CD4-positive, alpha-beta T cell (primary cell): ENCODE results near the gene CASR. TPM values are rescaled to one million over a fixed set of nuclear protein-coding genes. Genes with fewer than 3 reads are reported as not detected.
"Not testable (repeated sequence)": the region's sequence is repeated elsewhere in the genome, so short reads cannot be mapped to it uniquely, and the experiment has no call there.

ENCODE experiments used
- ATAC-seq: fragments of 200-7000 bp; cut with Tn5 transposase; one replicate; pipeline ENCODE4 v1.10.0; 2022; ENCODE audit warnings: mild to moderate bottlenecking; ENCODE audit not compliant: poor library complexity
- CTCF ChIA-PET: fragments of 350-600 bp; sonication (Branson Sonifier 250); formaldehyde crosslinking; loops from one replicate; lab custom pipeline; 2021; ENCODE audit warnings: antibody characterized with exemption, inconsistent platforms; lab: Charles Lee
- POLR2A ChIA-PET: fragments of 350-600 bp; sonication (Branson Sonifier 250); formaldehyde crosslinking; loops from one replicate; lab custom pipeline; 2021; ENCODE audit warnings: antibody characterized with exemption, inconsistent platforms; lab: Charles Lee
- DNase-seq, 14 experiments: peaks; one replicate each; pipeline ENCODE4 v3.0.0-alpha.2; 2013 to 2020; ENCODE audit warnings: mixed read lengths in 2 of 14
- H3K27ac ChIP-seq, 2 donors: one replicate each; pipeline versions ENCODE4 v1.5.1 to v1.7.0; 2013; ENCODE audit warnings: low read length in 2 of 2, low read depth in 1 of 2, mild to moderate bottlenecking in 1 of 2
- H3K27me3 ChIP-seq, 2 experiments: 1 replicate in 1 of 2; 2 replicates in 1 of 2; pipeline versions ENCODE4 v1.6.1 to v1.7.0; 2013; ENCODE audit warnings: low read length in 2 of 2, control low read depth in 1 of 2, mild to moderate bottlenecking in 1 of 2, moderate library complexity in 1 of 2; ENCODE audit not compliant: insufficient read depth in 2 of 2, control insufficient read depth in 1 of 2
- H3K36me3 ChIP-seq: one replicate; pipeline ENCODE4 v1.6.1; 2013; ENCODE audit warnings: low read length, control low read depth; ENCODE audit not compliant: insufficient read depth
- H3K4me1 ChIP-seq: one replicate; pipeline ENCODE4 v1.6.1; 2013; ENCODE audit warnings: low read length, control low read depth; ENCODE audit not compliant: insufficient read depth
- H3K4me3 ChIP-seq: one replicate; pipeline ENCODE4 v1.5.1; 2013; ENCODE audit warnings: mild to moderate bottlenecking, low read length, moderate library complexity
- H3K9me3 ChIP-seq, 2 experiments: 1 replicate in 1 of 2; 2 replicates in 1 of 2; pipeline versions ENCODE4 v1.6.1 to v1.7.0; 2013; ENCODE audit warnings: low read length in 2 of 2, mild to moderate bottlenecking in 2 of 2, control low read depth in 1 of 2, moderate library complexity in 1 of 2; ENCODE audit not compliant: control insufficient read depth in 1 of 2, insufficient read depth in 1 of 2
- H3K27ac Mint-ChIP-seq: one replicate; pipeline ENCODE4 v1.8.0; 2020; ENCODE audit warnings: mixed read lengths
- H3K27me3 Mint-ChIP-seq: one replicate; pipeline ENCODE4 v1.8.0; 2021; ENCODE audit warnings: mixed read lengths
- H3K36me3 Mint-ChIP-seq: one replicate; pipeline ENCODE4 v1.8.0; 2021; ENCODE audit warnings: low read depth, mixed read lengths
- H3K4me1 Mint-ChIP-seq: one replicate; pipeline ENCODE4 v1.8.0; 2021; ENCODE audit warnings: low read depth, mixed read lengths
- H3K4me3 Mint-ChIP-seq: one replicate; pipeline ENCODE4 v1.8.0; 2020; ENCODE audit warnings: mild to moderate bottlenecking, mixed read lengths
- H3K9me3 Mint-ChIP-seq: one replicate; pipeline ENCODE4 v1.8.0; 2020; ENCODE audit warnings: mixed read lengths
- CTCF ChIP-seq: fragments of 200-600 bp; IDR thresholded peaks from one replicate; pipeline ENCODE4 v1.8.0; 2022; ENCODE audit warnings: antibody characterized with exemption, mild to moderate bottlenecking
- intact Hi-C, 2 experiments: fragments of 100-400 bp; cut with DNase I in 1 of 2; cut with micrococcal nuclease in 1 of 2; formaldehyde crosslinking; loops; one replicate each; pipeline versions ENCODE4 v1.15.1 to v1.9.0; 2023 to 2025; cut with DNase I, micrococcal nuclease
- total RNA-seq, 174 experiments: library from RNA in 2 of 174; stranded (reverse) in 2 of 174; gene quantifications; one replicate each; pipeline ENCODE4 v1.2.3 and lab custom pipeline; 2021 to 2026

CASR gene
- total RNA-seq, 2 experiments from 2014 or later: 0.03 TPM

- H3K4me1 ChIP-seq: no peaks in the 10 kb centered on the region
- Mint-ChIP-seq H3K36me3 (no peaks in the 10 kb centered on the region), H3K4me3 (no peak overlapping the region), H3K27ac (no peak overlapping the region), H3K4me1 (no peaks in the 10 kb centered on the region), H3K27me3 (no peaks in the 10 kb centered on the region), H3K9me3 (no peaks in the 10 kb centered on the region)
- no peaks in the 10 kb centered on the region for H3K36me3 ChIP-seq
- H3K27me3 ChIP-seq: no peaks in the 10 kb centered on the region
- intact Hi-C loops: no loop called here
- peaks cover 0 to 5% of the 10 kb centered on the region in 2 experiments for H3K9me3 ChIP-seq
- H3K4me3 ChIP-seq: no peak overlapping the region
- POLR2A ChIA-PET: no interaction called here
- CTCF ChIA-PET: no interaction called here
- H3K27ac ChIP-seq: no peak overlapping the region
- TF ChIP-seq CTCF: no peak
- ATAC-seq: no peak
- no peak for DNase-seq
Measured at GRCh38 chr3:122199552-122199951, 16.1 kb downstream of the CASR start.

- Histone ChIP-seq H3K9me3 (peaks cover 0 to 5% of the 10 kb centered on the region in 2 experiments), H3K4me1 (no peaks in the 10 kb centered on the region), H3K36me3 (no peaks in the 10 kb centered on the region), H3K27ac (no peak overlapping the region), H3K4me3 (no peak overlapping the region), H3K27me3 (no peaks in the 10 kb centered on the region)
- no peak for DNase-seq
- CTCF ChIA-PET: no interaction called here
- Mint-ChIP-seq H3K36me3 (no peaks in the 10 kb centered on the region), H3K27ac (no peak overlapping the region), H3K27me3 (no peaks in the 10 kb centered on the region), H3K4me1 (no peaks in the 10 kb centered on the region), H3K9me3 (no peaks in the 10 kb centered on the region), H3K4me3 (no peak overlapping the region)
- POLR2A ChIA-PET: no interaction called here
- ATAC-seq: no peak
- TF ChIP-seq CTCF: no peak
- intact Hi-C loops: no loop called here
Measured at GRCh38 chr3:122200661-122201060, 17.2 kb downstream of the CASR start.

- not testable (repeated sequence) for H3K27ac Mint-ChIP-seq, ATAC-seq, H3K27me3 Mint-ChIP-seq
Measured at GRCh38 chr3:122201476-122201875, 18.0 kb downstream of the CASR start.

GRCh38 chr3:122208579-122208978, 25.1 kb downstream of the CASR start:
- Mint-ChIP-seq H3K36me3 (no peaks in the 10 kb centered on the region), H3K27me3 (peaks cover 5% of the 10 kb centered on the region), H3K4me1 (no peaks in the 10 kb centered on the region), H3K27ac (no peak overlapping the region), H3K4me3 (no peak overlapping the region), H3K9me3 (no peaks in the 10 kb centered on the region)
- no peak for DNase-seq
- Histone ChIP-seq H3K4me1 (no peaks in the 10 kb centered on the region), H3K9me3 (peaks cover 0 to 4% of the 10 kb centered on the region in 2 experiments), H3K4me3 (no peak overlapping the region), H3K27me3 (peaks cover 0 to 2% of the 10 kb centered on the region in 2 experiments), H3K27ac (no peak overlapping the region), H3K36me3 (no peaks in the 10 kb centered on the region)
- intact Hi-C loops: no loop called here
- no peak for TF ChIP-seq CTCF
- ChIA-PET CTCF (no interaction called here), POLR2A (no interaction called here)
- ATAC-seq: no peak

More at GRCh38 chr3:122201476-122201875, 18.0 kb downstream of the CASR start:
- H3K4me3 Mint-ChIP-seq, CTCF ChIA-PET, POLR2A ChIA-PET, H3K9me3 ChIP-seq, H3K4me3 ChIP-seq, H3K36me3 Mint-ChIP-seq, H3K27me3 ChIP-seq, DNase-seq, H3K4me1 ChIP-seq, intact Hi-C loops, H3K36me3 ChIP-seq, H3K27ac ChIP-seq, H3K4me1 Mint-ChIP-seq, H3K9me3 Mint-ChIP-seq: not testable (repeated sequence)
